Fibroblast of lung (primary cell): ENCODE measurements around the gene NEURL1B. TPM values are rescaled to one million over a fixed set of nuclear protein-coding genes. Genes with fewer than 3 reads are reported as not detected.

ENCODE experiments used
- DNase-seq, 2 donors: peaks; one replicate each; pipeline versions ENCODE4 v3.0.0 to v3.0.0-alpha.2; 2010; ENCODE audit warnings: low read depth in 2 of 2
- H2AFZ ChIP-seq: 2 replicates; pipeline ENCODE4 v1.5.1; 2012; ENCODE audit warnings: low read length, control low read depth, inconsistent platforms
- H3K27ac ChIP-seq: 2 replicates; pipeline ENCODE4 v1.5.1; 2011; ENCODE audit warnings: low read length, control low read depth; ENCODE audit not compliant: insufficient read depth
- H3K27me3 ChIP-seq: 2 replicates; pipeline ENCODE4 v1.5.1; 2011; ENCODE audit warnings: mild to moderate bottlenecking, low read length; ENCODE audit not compliant: control insufficient read depth, insufficient read depth
- H3K36me3 ChIP-seq: 2 replicates; pipeline ENCODE4 v1.5.1; 2011; ENCODE audit warnings: low read length; ENCODE audit not compliant: control insufficient read depth, insufficient read depth
- H3K4me1 ChIP-seq: 2 replicates; pipeline ENCODE4 v1.5.1; 2011; ENCODE audit warnings: low read length; ENCODE audit not compliant: control insufficient read depth, insufficient read depth; ENCODE audit errors: extremely low read depth
- H3K4me2 ChIP-seq: 2 replicates; pipeline ENCODE4 v1.5.1; 2011; ENCODE audit warnings: low read length, control low read depth; ENCODE audit not compliant: insufficient read depth; ENCODE audit errors: extremely low read depth
- H3K4me3 ChIP-seq, 4 experiments: fragments of 200-600 bp in 1 of 4; sonication (generic) in 1 of 4; replicated peaks in 1 of 4; 2 replicates each; pipeline ENCODE4 v1.5.1; 2011 to 2016; ENCODE audit warnings: low read length in 4 of 4, low read depth in 3 of 4, mild to moderate bottlenecking in 3 of 4, control low read depth in 2 of 4, inconsistent platforms in 1 of 4, mixed read lengths in 1 of 4; ENCODE audit not compliant: insufficient read depth in 1 of 4; ENCODE audit errors: control extremely low read depth in 1 of 4
- H3K79me2 ChIP-seq: 2 replicates; pipeline ENCODE4 v1.5.1; 2012; ENCODE audit warnings: mild to moderate bottlenecking, low read length, inconsistent platforms; ENCODE audit not compliant: control insufficient read depth, insufficient read depth
- H3K9ac ChIP-seq: 2 replicates; pipeline ENCODE4 v1.5.1; 2011; ENCODE audit warnings: mild to moderate bottlenecking, low read length, control low read depth; ENCODE audit not compliant: insufficient read depth
- H3K9me3 ChIP-seq: 2 replicates; pipeline ENCODE4 v1.5.1; 2012; ENCODE audit warnings: low read depth, low read length; ENCODE audit not compliant: control insufficient read depth, insufficient read depth
- H4K20me1 ChIP-seq: 2 replicates; pipeline ENCODE4 v1.5.1; 2011; ENCODE audit warnings: low read length; ENCODE audit not compliant: control insufficient read depth, insufficient read depth; ENCODE audit errors: extremely low read depth
- EZH2 ChIP-seq: IDR thresholded peaks from 2 replicates; pipeline ENCODE4 v1.5.1; 2012; ENCODE audit warnings: low read length, control low read depth, mild to moderate bottlenecking; ENCODE audit errors: missing control alignments
- polyA plus RNA-seq, 2 donors: library from polyadenylated mRNA; depleted of rRNA in 1 of 2; stranded (reverse) in 1 of 2; unstranded in 1 of 2; fragments of >200 nt; gene quantifications; 2 replicates each; pipeline ENCODE4 v1.2.1, GENCODE V29; 2011 to 2012; ENCODE audit warnings: missing spikeins in 1 of 2
- total RNA-seq: library from RNA; depleted of rRNA; stranded (reverse); fragments of >200 nt; gene quantifications from 2 replicates; pipeline ENCODE4 v1.2.1, GENCODE V29; 2014
- TF ChIP-seq, protein P1 (sequence below), 2 donors: IDR thresholded peaks in 1 of 2; conservative IDR thresholded peaks in 1 of 2; 1 replicate in 1 of 2; 2 replicates in 1 of 2; pipeline ENCODE4 v1.5.1; 2011 to 2012; ENCODE audit warnings: low read length in 2 of 2, control low read depth in 1 of 2, inconsistent platforms in 1 of 2, low read depth in 1 of 2, mild to moderate bottlenecking in 1 of 2

The NEURL1B gene
- total and polyA plus RNA-seq, 2 donors (not counting 1 experiment from before 2014, with no cell fraction given) = 5.0 to 6.1 TPM

DNA sequence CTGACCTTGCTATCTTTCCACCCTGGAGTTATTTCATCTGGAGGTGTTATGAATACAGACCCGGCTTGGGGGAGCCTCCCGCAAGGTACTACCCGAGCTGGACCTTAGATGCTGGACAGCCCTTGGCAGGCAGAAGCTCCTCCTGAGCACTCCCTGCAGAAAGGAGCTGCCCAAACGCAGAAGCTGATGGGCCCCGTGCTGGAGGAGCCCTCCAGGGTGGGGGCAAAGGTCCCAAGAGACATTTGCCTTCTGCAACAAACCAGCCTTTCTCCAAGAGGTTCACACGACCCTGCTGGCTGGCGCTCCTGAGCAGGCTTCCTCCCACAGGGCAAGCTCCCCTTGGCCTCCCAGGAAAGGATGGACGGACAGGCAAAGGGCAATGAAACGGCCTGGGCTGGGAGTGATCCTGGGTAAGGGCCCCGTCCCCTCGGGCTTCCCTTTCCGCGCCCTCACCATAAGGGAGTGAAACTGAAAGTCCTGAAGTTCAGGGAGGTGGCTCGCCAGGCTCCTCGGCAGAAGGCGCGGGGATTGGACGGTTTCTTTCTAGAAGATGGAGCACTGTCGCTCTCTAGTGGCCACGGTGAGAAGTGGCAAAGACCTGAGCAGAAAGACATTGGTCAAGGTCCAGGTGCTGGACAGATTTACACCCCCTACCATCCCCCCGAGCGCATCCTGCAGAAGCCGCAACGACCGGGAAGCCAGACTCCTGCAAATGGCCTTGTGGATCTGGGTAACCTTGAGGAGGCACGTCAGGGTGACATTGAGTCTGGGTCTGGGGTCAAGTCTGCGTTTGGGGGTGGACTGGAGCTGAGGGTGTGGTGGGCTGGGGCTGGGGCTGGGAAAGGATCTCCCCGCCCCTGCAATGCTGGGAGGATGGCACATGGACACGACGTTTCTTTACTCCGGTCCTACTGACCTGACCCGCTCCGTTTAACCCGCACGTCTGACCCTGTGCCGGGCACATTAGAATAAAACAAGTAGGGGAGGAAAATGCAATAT lies 56.4 kb downstream of the NEURL1B start:
- peak; percentile 66 to 84 for DNase-seq
- H3K4me2 ChIP-seq = peak overlapping the region; percentile 95
- H3K4me3 ChIP-seq = peak overlapping the region; percentile 64 to 78 (median 72)

DNA sequence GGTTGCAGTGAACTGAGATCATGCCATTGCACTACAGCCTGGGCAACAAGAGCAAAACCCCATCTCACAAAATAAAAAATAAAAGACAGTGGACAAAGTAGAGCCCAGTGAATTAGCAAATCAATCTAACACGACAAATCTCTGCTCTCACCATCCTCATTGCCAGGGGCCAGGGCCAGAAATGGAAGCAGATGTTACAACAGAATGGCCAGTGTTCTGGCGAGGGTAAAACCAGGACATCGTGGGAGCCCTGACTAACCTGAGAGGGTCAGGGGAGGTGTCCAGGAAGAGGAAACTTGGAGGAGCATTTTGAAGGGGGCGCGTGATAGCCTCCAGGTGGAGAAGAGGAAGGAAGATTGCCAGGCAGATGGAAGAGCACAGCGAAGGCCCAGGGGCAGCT lies 58.4 kb downstream of the NEURL1B start:
- no peak overlapping the region for H3K4me2 ChIP-seq

More for the DNA sequence above, 56.4 kb downstream of the NEURL1B start:
- H3K9ac ChIP-seq = peak overlapping the region; percentile 61
- no peaks in the 10 kb centered on the region for H3K36me3 ChIP-seq
- no peak for TF ChIP-seq EZH2
- TF ChIP-seq, protein P1, sequence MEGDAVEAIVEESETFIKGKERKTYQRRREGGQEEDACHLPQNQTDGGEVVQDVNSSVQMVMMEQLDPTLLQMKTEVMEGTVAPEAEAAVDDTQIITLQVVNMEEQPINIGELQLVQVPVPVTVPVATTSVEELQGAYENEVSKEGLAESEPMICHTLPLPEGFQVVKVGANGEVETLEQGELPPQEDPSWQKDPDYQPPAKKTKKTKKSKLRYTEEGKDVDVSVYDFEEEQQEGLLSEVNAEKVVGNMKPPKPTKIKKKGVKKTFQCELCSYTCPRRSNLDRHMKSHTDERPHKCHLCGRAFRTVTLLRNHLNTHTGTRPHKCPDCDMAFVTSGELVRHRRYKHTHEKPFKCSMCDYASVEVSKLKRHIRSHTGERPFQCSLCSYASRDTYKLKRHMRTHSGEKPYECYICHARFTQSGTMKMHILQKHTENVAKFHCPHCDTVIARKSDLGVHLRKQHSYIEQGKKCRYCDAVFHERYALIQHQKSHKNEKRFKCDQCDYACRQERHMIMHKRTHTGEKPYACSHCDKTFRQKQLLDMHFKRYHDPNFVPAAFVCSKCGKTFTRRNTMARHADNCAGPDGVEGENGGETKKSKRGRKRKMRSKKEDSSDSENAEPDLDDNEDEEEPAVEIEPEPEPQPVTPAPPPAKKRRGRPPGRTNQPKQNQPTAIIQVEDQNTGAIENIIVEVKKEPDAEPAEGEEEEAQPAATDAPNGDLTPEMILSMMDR (conservative IDR thresholded peaks at IDR 0.05 in 1 of 2, IDR thresholded peaks at IDR 0.05 in 1 of 2; ENCODE audit: low read depth in 1 of 2, low read length in 2 of 2) = peak; percentile 89 to 91
- no peaks in the 10 kb centered on the region for H4K20me1 ChIP-seq
- H3K27me3 ChIP-seq = peaks cover 7% of the 10 kb centered on the region
- no peaks in the 10 kb centered on the region for H3K9me3 ChIP-seq
- peak overlapping the region; percentile 59 for H3K27ac ChIP-seq
- peaks cover 10% of the 10 kb centered on the region for H3K4me1 ChIP-seq
- no peaks in the 10 kb centered on the region for H3K79me2 ChIP-seq
- H2AFZ ChIP-seq = peak overlapping the region; percentile 99

DNA sequence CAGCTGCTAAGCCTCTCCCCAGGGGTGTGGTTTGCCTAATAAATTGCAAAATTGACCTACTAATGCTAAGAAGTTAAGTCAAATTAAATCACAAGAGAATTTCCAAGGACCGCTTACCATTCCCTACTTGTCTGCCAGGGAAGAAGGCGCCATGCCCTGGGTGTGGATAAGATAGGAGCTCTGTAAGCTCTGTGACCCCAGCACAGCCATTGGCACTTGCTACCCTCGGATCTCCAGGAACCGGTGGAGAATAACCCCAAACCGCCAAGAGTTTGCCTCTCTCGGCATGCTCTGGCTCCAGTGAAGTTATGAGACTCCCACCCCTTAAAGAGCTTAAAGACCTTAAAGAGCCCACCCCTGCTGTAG lies 58.9 kb downstream of the NEURL1B start:
- no peak for TF ChIP-seq EZH2
- TF ChIP-seq, protein P1 (conservative IDR thresholded peaks at IDR 0.05 in 1 of 2, IDR thresholded peaks at IDR 0.05 in 1 of 2; ENCODE audit: low read depth in 1 of 2, low read length in 2 of 2) = no peak
- no peak overlapping the region for H2AFZ ChIP-seq
- DNase-seq = no peak

More for the DNA sequence above, 58.4 kb downstream of the NEURL1B start:
- Histone ChIP-seq H3K9ac (no peak overlapping the region), H3K4me1 (peaks cover 10% of the 10 kb centered on the region), H4K20me1 (no peaks in the 10 kb centered on the region), H2AFZ (no peak overlapping the region), H3K9me3 (no peaks in the 10 kb centered on the region), H3K27me3 (peaks cover 9% of the 10 kb centered on the region), H3K4me3 (no peak overlapping the region), H3K79me2 (no peaks in the 10 kb centered on the region), H3K27ac (no peak overlapping the region), H3K36me3 (no peaks in the 10 kb centered on the region)
- TF ChIP-seq EZH2 = no peak
- TF ChIP-seq, protein P1 (conservative IDR thresholded peaks at IDR 0.05 in 1 of 2, IDR thresholded peaks at IDR 0.05 in 1 of 2; ENCODE audit: low read depth in 1 of 2, low read length in 2 of 2) = no peak
- no peak for DNase-seq

More for the DNA sequence above, 58.9 kb downstream of the NEURL1B start:
- no peak overlapping the region for H3K27ac ChIP-seq
- H3K4me3 ChIP-seq = no peak overlapping the region
- H3K9me3 ChIP-seq = no peaks in the 10 kb centered on the region
- H3K36me3 ChIP-seq = no peaks in the 10 kb centered on the region
- peaks cover 9% of the 10 kb centered on the region for H3K27me3 ChIP-seq
- H3K4me1 ChIP-seq = peaks cover 10% of the 10 kb centered on the region
- no peaks in the 10 kb centered on the region for H4K20me1 ChIP-seq
- H3K79me2 ChIP-seq = no peaks in the 10 kb centered on the region
- no peak overlapping the region for H3K9ac ChIP-seq
- H3K4me2 ChIP-seq = no peak overlapping the region
